Stimulated activated CD8-positive, alpha-beta memory T cell treated with anti-CD3 and anti-CD28 coated beads, Interleukin-4, amount 100 ng/mL, for 48 hours (primary cell): ENCODE results near the gene POGZ.
"Not testable (repeated sequence)": the region's sequence is repeated elsewhere in the genome, so short reads cannot be mapped to it uniquely, and the experiment has no call there.

ENCODE experiments used
- DNase-seq: peaks from one replicate; pipeline ENCODE4 v3.0.0-alpha.2; 2020

POGZ gene

GRCh38 chr1:151407304-151407703, 52.0 kb downstream of the POGZ start:
- DNase-seq = no peak

GRCh38 chr1:151406176-151406575, 53.1 kb downstream of the POGZ start:
- DNase-seq = no peak

- no peak for DNase-seq
Measured at GRCh38 chr1:151405187-151405951, 53.9 kb downstream of the POGZ start.

GRCh38 chr1:151403612-151404011, 55.7 kb downstream of the POGZ start:
- DNase-seq = no peak

GRCh38 chr1:151402764-151403163, 56.5 kb downstream of the POGZ start:
- no peak for DNase-seq

- no peak for DNase-seq
Measured at GRCh38 chr1:151401860-151402259, 57.4 kb downstream of the POGZ start.

GRCh38 chr1:151401125-151401788, 58.0 kb downstream of the POGZ start:
- DNase-seq = no peak

GRCh38 chr1:151399324-151400171, 59.7 kb downstream of the POGZ start, which contains the start of gene PSMB4:
TSS of gene PSMB4 (plus strand) at chr1:151399573. CDS start at chr1:151399588, 15 bp downstream.
- peak; percentile 82 for DNase-seq

GRCh38 chr1:151396265-151396664, 63.0 kb downstream of the POGZ start:
- DNase-seq = not testable (repeated sequence)

GRCh38 chr1:151393583-151393982, 65.7 kb downstream of the POGZ start:
- DNase-seq = no peak

GRCh38 chr1:151391079-151391563, 68.2 kb downstream of the POGZ start:
- DNase-seq = no peak

GRCh38 chr1:151390221-151391078, 68.8 kb downstream of the POGZ start:
- not testable (repeated sequence) for DNase-seq

GRCh38 chr1:151386002-151386401, 73.3 kb downstream of the POGZ start:
- no peak for DNase-seq

GRCh38 chr1:151384584-151384983, 74.7 kb downstream of the POGZ start:
- no peak for DNase-seq

- DNase-seq = no peak
Measured at GRCh38 chr1:151377150-151377884, 82.0 kb downstream of the POGZ start.

GRCh38 chr1:151373196-151373595, 86.1 kb downstream of the POGZ start:
- no peak for DNase-seq

GRCh38 chr1:151372058-151372934, 87.0 kb downstream of the POGZ start, which contains the start of gene SELENBP1:
TSS of gene SELENBP1 (minus strand) at chr1:151372705. CDS start at chr1:151372641, 64 bp downstream.
- DNase-seq = no peak

GRCh38 chr1:151371370-151372057, 87.8 kb downstream of the POGZ start:
- DNase-seq = no peak

- DNase-seq = no peak
Measured at GRCh38 chr1:151370211-151370911, 88.9 kb downstream of the POGZ start.
